DND-41 (cell line): Measurements from ENCODE around the gene SNX1.

Source experiments
- ATAC-seq: fragments of 200-7000 bp; cut with Tn5 transposase; 3 replicates; pipeline ENCODE4 v1.9.1; 2021; ENCODE audit warnings: low read depth; ENCODE audit not compliant: insufficient read depth
- DNase-seq: peaks from one replicate; pipeline ENCODE4 v3.0.0-alpha.2; 2020
- H2AFZ ChIP-seq: 2 replicates; pipeline ENCODE4 v1.6.0; 2012; ENCODE audit warnings: low read depth, low read length
- H3K27ac ChIP-seq: 2 replicates; pipeline ENCODE4 v1.5.1; 2012; ENCODE audit warnings: low read length, inconsistent platforms
- H3K27me3 ChIP-seq: fragments of 200-600 bp; sonication (generic); 2 replicates; pipeline ENCODE4 v1.6.0; 2012; ENCODE audit warnings: low read length, mild to moderate bottlenecking, inconsistent platforms; ENCODE audit not compliant: insufficient read depth, poor library complexity
- H3K36me3 ChIP-seq: 2 replicates; pipeline ENCODE4 v1.5.1; 2012; ENCODE audit warnings: low read length, inconsistent platforms; ENCODE audit not compliant: insufficient read depth
- H3K4me1 ChIP-seq: 2 replicates; pipeline ENCODE4 v1.5.1; 2012; ENCODE audit warnings: mild to moderate bottlenecking, low read length; ENCODE audit not compliant: insufficient read depth
- H3K4me2 ChIP-seq: 2 replicates; pipeline ENCODE4 v1.6.0; 2012; ENCODE audit warnings: mild to moderate bottlenecking, moderate library complexity, low read length, inconsistent platforms; ENCODE audit not compliant: insufficient read depth
- H3K4me3 ChIP-seq, 2 experiments: fragments of 200-600 bp in 1 of 2; shearing (Covaris generic) in 1 of 2; 2 replicates each; pipeline ENCODE4 v1.5.1; 2012 to 2016; ENCODE audit warnings: inconsistent platforms in 2 of 2, low read length in 2 of 2, mild to moderate bottlenecking in 2 of 2, low read depth in 1 of 2, moderate library complexity in 1 of 2
- H3K79me2 ChIP-seq: 2 replicates; pipeline ENCODE4 v1.6.0; 2012; ENCODE audit warnings: low read length, inconsistent platforms; ENCODE audit not compliant: insufficient read depth
- H3K9ac ChIP-seq: 2 replicates; pipeline ENCODE4 v1.6.0; 2012; ENCODE audit warnings: low read depth, mild to moderate bottlenecking, inconsistent platforms, low read length, moderate library complexity
- H3K9me3 ChIP-seq: 2 replicates; pipeline ENCODE4 v1.5.1; 2012; ENCODE audit warnings: low read length, moderate library complexity, mild to moderate bottlenecking, inconsistent platforms; ENCODE audit not compliant: insufficient read depth, severe bottlenecking
- H4K20me1 ChIP-seq: 2 replicates; pipeline ENCODE4 v1.6.0; 2012; ENCODE audit warnings: low read length; ENCODE audit not compliant: insufficient read depth
- EZH2 ChIP-seq: IDR thresholded peaks from 3 replicates; pipeline ENCODE4 v1.6.1; 2012; ENCODE audit warnings: borderline replicate concordance, low read depth, mild to moderate bottlenecking, moderate library complexity, low read length, inconsistent platforms; ENCODE audit not compliant: severe bottlenecking
- TF ChIP-seq, protein P1 (sequence below): IDR thresholded peaks from 2 replicates; pipeline ENCODE4 v1.5.1; 2012; ENCODE audit warnings: borderline replicate concordance, low read length, moderate library complexity, mild to moderate bottlenecking; ENCODE audit not compliant: poor library complexity, severe bottlenecking; ENCODE audit errors: extremely low read depth

The SNX1 gene

DNA sequence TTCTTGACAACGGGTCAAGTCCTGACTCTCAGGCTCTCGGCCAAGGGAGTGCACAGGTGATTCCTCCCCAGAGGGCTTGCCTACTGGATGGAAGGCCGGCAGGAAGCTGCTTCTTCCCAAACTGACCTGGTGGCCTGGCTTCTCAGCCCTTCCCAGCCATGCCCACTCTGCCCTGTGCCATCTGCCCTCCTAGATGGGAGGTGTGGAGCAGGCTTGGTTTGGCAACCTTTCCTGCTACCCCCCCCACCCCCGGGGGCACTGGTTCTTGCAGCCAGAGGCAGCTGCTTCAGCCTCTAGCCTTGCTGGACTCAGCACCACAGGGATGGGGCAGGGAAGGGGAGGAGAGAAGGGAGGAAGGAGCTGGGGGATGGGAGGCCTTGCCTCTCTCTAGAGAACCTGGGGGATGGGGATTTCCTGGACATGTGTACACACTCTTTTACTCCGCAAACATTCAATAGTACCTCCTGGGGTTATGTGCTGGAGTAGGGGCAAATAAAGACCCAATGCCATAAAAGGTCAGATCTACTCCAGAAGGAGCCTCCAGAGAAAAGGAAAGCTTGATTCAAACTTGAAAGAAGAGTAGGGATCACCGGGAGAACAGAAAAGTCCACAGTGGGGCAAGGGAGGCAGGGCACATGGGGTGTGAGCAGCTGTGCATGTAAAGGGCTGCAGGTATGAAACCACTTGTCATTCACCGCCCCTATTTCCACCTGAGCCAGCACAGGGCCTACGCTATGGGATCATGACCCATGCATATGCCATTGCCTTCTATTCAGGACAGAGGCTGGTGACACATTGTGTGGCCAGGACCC, 45.3 kb upstream of the SNX1 start:
- Histone ChIP-seq H3K4me2 (no peak overlapping the region), H3K27me3 (peaks cover 25% of the 10 kb centered on the region), H3K36me3 (no peaks in the 10 kb centered on the region), H3K9ac (no peak overlapping the region), H4K20me1 (no peaks in the 10 kb centered on the region), H3K4me1 (peaks cover 5% of the 10 kb centered on the region; the same call in 1 of the 2 replicates), H2AFZ (no peak overlapping the region), H3K27ac (no peak overlapping the region), H3K9me3 (no peaks in the 10 kb centered on the region), H3K4me3 (no peak overlapping the region), H3K79me2 (no peaks in the 10 kb centered on the region)
- no peak for DNase-seq
- no peak for ATAC-seq
- no peak for TF ChIP-seq EZH2
- TF ChIP-seq, protein P1, sequence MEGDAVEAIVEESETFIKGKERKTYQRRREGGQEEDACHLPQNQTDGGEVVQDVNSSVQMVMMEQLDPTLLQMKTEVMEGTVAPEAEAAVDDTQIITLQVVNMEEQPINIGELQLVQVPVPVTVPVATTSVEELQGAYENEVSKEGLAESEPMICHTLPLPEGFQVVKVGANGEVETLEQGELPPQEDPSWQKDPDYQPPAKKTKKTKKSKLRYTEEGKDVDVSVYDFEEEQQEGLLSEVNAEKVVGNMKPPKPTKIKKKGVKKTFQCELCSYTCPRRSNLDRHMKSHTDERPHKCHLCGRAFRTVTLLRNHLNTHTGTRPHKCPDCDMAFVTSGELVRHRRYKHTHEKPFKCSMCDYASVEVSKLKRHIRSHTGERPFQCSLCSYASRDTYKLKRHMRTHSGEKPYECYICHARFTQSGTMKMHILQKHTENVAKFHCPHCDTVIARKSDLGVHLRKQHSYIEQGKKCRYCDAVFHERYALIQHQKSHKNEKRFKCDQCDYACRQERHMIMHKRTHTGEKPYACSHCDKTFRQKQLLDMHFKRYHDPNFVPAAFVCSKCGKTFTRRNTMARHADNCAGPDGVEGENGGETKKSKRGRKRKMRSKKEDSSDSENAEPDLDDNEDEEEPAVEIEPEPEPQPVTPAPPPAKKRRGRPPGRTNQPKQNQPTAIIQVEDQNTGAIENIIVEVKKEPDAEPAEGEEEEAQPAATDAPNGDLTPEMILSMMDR = no peak

DNA sequence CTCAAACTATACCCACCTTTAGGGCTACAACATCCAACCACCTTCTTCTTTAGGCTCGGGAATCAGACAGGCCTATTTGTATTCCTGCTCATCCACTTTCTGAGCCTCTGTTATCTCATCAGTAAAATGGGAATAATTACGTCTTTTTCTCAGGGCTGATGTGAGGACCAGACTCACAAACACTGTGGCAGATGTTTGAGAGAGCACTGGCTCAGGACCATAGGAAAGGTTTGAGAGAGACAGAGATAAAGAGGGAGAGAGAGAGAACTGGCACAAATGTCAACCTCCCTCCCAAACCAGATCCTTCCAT, 44.7 kb upstream of the SNX1 start:
- no peaks in the 10 kb centered on the region for H3K79me2 ChIP-seq
- peaks cover 5% of the 10 kb centered on the region; the same call in 1 of the 2 replicates for H3K4me1 ChIP-seq
- H3K36me3 ChIP-seq = no peaks in the 10 kb centered on the region
- TF ChIP-seq, protein P1 = no peak
- no peak for TF ChIP-seq EZH2
- H3K4me2 ChIP-seq = no peak overlapping the region
- H2AFZ ChIP-seq = no peak overlapping the region
- no peak overlapping the region for H3K27ac ChIP-seq
- DNase-seq (no peak), ATAC-seq (no peak)
- H3K4me3 ChIP-seq = no peak overlapping the region
- H4K20me1 ChIP-seq = no peaks in the 10 kb centered on the region
- peaks cover 19% of the 10 kb centered on the region for H3K27me3 ChIP-seq
- H3K9me3 ChIP-seq = no peaks in the 10 kb centered on the region
- H3K9ac ChIP-seq = no peak overlapping the region

DNA sequence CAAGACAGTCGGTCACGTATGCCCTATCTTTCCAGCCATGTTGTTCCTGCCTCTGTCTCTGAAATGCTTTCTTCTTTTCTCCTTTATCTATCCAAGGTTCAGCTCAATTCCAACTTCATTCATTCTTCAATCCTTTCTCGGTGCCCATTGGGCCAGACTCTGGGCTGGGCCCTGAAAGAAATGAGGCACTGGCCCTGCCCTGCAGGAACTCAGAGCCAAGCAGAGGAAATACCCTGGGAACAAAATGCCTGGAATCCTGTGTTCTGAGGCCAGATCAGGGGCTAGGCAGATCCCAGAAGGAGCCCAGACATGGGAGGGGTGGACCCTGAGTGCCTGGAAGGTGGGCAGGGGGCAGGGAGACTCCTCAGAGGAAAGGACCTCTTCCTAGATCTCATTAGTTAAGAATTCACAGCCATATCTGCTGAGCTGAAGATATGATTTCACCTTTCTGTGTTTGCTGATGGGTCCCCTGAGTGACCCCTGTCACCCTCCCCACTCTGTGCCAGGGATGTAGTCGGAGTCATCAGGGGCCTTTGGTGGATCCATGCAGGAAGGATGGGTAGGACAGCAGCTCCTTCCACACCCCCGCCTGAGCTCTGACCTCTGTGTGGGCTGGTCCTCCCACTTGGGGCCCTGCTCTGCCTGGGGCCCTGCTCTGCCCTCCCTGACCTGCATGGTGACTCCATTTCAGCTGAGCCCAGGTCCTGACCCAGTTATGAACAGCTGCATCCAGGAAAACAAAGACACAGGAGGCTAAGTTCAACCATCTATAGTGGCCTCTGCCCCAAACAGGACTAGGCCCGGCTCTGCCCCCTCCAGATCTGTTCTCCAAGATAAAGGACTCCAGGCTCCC, 44.1 kb upstream of the SNX1 start:
- no peak for TF ChIP-seq EZH2
- TF ChIP-seq, protein P1 = no peak

More for the DNA sequence above, 44.1 kb upstream of the SNX1 start:
- Histone ChIP-seq H3K27me3 (peaks cover 16% of the 10 kb centered on the region), H3K4me1 (peaks cover 2% of the 10 kb centered on the region; the same call in 1 of the 2 replicates), H3K9ac (no peak overlapping the region), H3K9me3 (no peaks in the 10 kb centered on the region), H2AFZ (no peak overlapping the region), H3K4me2 (no peak overlapping the region), H3K4me3 (no peak overlapping the region), H3K27ac (no peak overlapping the region), H4K20me1 (no peaks in the 10 kb centered on the region), H3K36me3 (no peaks in the 10 kb centered on the region), H3K79me2 (no peaks in the 10 kb centered on the region)
- DNase-seq = no peak
- no peak for ATAC-seq
